ENCODE results near the gene CHCHD6.
A peak's percentile ranks its signal among the peaks of the same experiment; 100 is the strongest.

The CHCHD6 gene

GRCh38 chr3:126976906-126977305, 272.9 kb downstream of the CHCHD6 start:
- Mint-ChIP-seq H3K4me3 (no peak overlapping the region), H3K27ac (no peak overlapping the region), H3K36me3 (ENCODE audit: low read depth) (peaks cover 4% of the 10 kb centered on the region), H3K27me3 (peaks cover 24% of the 10 kb centered on the region), H3K4me1 (ENCODE audit: low read depth) (peaks cover 13% of the 10 kb centered on the region), H3K9me3 (peaks cover 11% of the 10 kb centered on the region)
- DNase-seq = no peak

DNA sequence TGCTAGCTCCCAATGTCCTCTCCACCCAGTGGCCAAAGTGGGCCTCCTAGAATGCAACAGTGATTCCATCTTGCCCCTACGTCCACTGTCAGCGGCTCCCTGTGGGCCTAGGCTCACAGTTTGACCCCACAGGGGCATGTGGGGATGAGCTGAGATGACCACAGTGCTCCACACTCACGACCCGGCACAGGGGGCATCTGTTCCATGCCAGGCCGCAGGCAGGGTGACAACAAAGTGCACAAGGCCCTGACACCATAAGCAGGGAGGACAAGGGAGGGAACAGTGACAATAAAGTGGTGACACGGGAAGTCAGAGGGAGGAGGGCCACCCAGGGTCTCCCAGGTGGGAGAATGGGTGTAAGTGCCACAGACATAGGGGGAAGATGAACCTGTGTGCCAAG, 273.8 kb downstream of the CHCHD6 start:
- Mint-ChIP-seq H3K27me3 (peaks cover 24% of the 10 kb centered on the region), H3K4me3 (no peak overlapping the region)
- DNase-seq = no peak

GRCh38 chr3:126978291-126978690, 274.3 kb downstream of the CHCHD6 start:
- Mint-ChIP-seq H3K36me3 (ENCODE audit: low read depth) (peaks cover 4% of the 10 kb centered on the region), H3K4me1 (ENCODE audit: low read depth) (peaks cover 17% of the 10 kb centered on the region), H3K4me3 (no peak overlapping the region), H3K9me3 (peaks cover 11% of the 10 kb centered on the region), H3K27me3 (peaks cover 24% of the 10 kb centered on the region), H3K27ac (no peak overlapping the region)
- DNase-seq = no peak

More for the DNA sequence above, 273.8 kb downstream of the CHCHD6 start:
- peaks cover 17% of the 10 kb centered on the region for H3K4me1 Mint-ChIP-seq (ENCODE audit: low read depth)
- H3K27ac Mint-ChIP-seq = no peak overlapping the region
- H3K9me3 Mint-ChIP-seq = peaks cover 11% of the 10 kb centered on the region
- H3K36me3 Mint-ChIP-seq (ENCODE audit: low read depth) = peaks cover 4% of the 10 kb centered on the region

- DNase-seq = no peak
- no peak overlapping the region for H3K4me3 Mint-ChIP-seq
- H3K27me3 Mint-ChIP-seq = peaks cover 24% of the 10 kb centered on the region
- H3K36me3 Mint-ChIP-seq (ENCODE audit: low read depth) = peaks cover 4% of the 10 kb centered on the region
- peaks cover 10% of the 10 kb centered on the region for H3K9me3 Mint-ChIP-seq
- no peak overlapping the region for H3K27ac Mint-ChIP-seq
- peaks cover 17% of the 10 kb centered on the region for H3K4me1 Mint-ChIP-seq (ENCODE audit: low read depth)
These were observed 275.1 kb downstream of the CHCHD6 start for GRCh38 chr3:126979046-126979628.

- DNase-seq = no peak
- Mint-ChIP-seq H3K27ac (no peak overlapping the region), H3K4me1 (ENCODE audit: low read depth) (peaks cover 19% of the 10 kb centered on the region), H3K9me3 (no peaks in the 10 kb centered on the region), H3K27me3 (peaks cover 24% of the 10 kb centered on the region), H3K4me3 (no peak overlapping the region), H3K36me3 (ENCODE audit: low read depth) (no peaks in the 10 kb centered on the region)
These were observed 276.3 kb downstream of the CHCHD6 start for GRCh38 chr3:126980266-126980811.

- peaks cover 19% of the 10 kb centered on the region for H3K4me1 Mint-ChIP-seq (ENCODE audit: low read depth)
- peak overlapping the region; percentile 78 for H3K4me3 Mint-ChIP-seq
- H3K27ac Mint-ChIP-seq = peak overlapping the region; percentile 90
- H3K9me3 Mint-ChIP-seq = no peaks in the 10 kb centered on the region
- no peak for DNase-seq
- no peaks in the 10 kb centered on the region for H3K36me3 Mint-ChIP-seq (ENCODE audit: low read depth)
- peaks cover 19% of the 10 kb centered on the region for H3K27me3 Mint-ChIP-seq
These were observed 278.1 kb downstream of the CHCHD6 start for GRCh38 chr3:126982126-126982470.

DNA sequence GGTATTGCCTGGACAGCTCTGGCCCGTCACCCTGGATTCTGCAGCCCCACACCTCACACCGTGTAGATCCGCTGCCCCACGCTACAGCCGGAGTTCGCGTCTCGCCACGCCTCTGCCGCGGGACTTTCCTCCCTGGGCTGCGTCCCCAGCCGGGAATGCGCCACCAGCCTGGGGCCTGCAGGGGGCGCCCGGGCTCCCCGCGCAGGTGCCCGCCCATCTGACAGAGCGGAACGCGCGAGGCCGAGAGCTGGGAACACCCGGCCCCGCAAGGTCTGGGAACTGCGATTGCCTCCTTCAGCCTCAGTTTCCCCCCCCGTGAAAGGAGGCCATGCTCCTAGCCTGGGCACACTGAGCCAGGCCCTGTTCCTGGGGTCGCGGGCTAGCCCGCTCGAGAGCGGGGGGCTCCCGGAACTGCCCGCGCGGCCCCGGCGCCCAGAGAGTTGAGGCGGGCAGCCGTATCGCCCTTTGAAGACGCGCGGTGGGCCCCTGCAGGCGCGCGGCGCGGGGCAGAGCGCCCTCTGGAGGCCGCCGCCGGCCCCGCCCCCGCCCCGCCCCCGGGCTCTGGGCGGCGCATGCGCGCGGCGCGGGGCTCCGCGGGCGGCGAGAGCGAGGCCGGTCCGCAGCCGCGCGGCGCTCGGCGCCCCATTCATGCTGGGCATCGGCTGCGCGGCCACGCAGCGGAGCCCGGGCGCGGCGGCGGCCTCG, 278.6 kb downstream of the CHCHD6 start, which contains the start of gene PLXNA1:
Gene PLXNA1, plus strand, starts transcription at position 645 of the 705 bp plus-strand sequence. CDS start 5,479 bp downstream, outside the sequence.
- Mint-ChIP-seq H3K4me3 (peak within 1 kb of the TSS; percentile 78), H3K27ac (peak within 1 kb of the TSS; percentile 90), H3K27me3 (peaks cover 16% of the 10 kb centered on the region), H3K36me3 (ENCODE audit: low read depth) (no peaks in the 10 kb centered on the region), H3K9me3 (no peaks in the 10 kb centered on the region), H3K4me1 (ENCODE audit: low read depth) (peaks cover 19% of the 10 kb centered on the region)
- DNase-seq = peak; percentile 94

GRCh38 chr3:126983276-126983652, 279.2 kb downstream of the CHCHD6 start:
- H3K36me3 Mint-ChIP-seq (ENCODE audit: low read depth) = no peaks in the 10 kb centered on the region
- H3K27me3 Mint-ChIP-seq = peaks cover 11% of the 10 kb centered on the region
- H3K4me1 Mint-ChIP-seq (ENCODE audit: low read depth) = peaks cover 19% of the 10 kb centered on the region
- DNase-seq = no peak
- H3K9me3 Mint-ChIP-seq = no peaks in the 10 kb centered on the region
- no peak overlapping the region for H3K4me3 Mint-ChIP-seq
- no peak overlapping the region for H3K27ac Mint-ChIP-seq

DNA sequence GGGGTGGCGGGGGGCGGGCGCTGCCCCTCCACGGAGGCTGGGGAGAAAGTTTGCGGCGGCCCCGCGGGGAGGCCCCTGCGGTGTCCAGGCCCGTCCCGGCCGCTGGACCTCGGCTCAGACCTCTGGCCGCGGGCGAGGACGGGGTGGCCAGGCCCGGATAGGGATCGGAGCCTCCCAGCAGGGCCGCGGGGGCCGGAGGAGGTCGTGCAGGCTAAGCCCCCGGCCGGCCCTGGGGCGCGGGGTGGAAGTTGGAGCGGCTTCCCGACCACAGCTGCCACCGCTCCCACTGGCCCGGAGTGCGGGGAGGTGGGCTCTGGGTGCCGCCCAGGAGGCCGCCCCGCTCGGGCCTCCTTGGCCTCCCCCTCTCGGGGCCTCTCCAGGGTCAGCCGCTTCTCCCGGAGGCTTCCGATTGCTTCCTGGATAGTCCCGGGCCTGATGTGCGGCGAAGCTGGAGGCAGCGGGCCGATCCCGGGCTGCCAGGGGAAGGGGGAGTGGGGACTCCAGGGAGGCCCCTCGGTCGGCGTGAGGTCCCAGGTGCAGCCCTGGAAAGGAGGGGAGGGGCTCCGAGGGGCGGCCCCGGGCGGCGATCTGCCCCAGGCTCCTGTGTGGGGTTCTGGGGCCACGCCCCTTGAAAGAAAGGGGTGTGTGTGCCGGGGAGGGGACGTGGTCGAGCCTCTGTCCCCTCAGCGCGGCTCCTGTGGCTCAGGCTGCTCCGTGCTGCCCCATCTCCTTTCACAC, 279.8 kb downstream of the CHCHD6 start:
- Mint-ChIP-seq H3K4me1 (ENCODE audit: low read depth) (peaks cover 19% of the 10 kb centered on the region), H3K36me3 (ENCODE audit: low read depth) (peaks cover 3% of the 10 kb centered on the region), H3K4me3 (peak overlapping the region; percentile 63), H3K27ac (no peak overlapping the region), H3K27me3 (peaks cover 6% of the 10 kb centered on the region), H3K9me3 (no peaks in the 10 kb centered on the region)
- DNase-seq = peak; percentile 66

DNA sequence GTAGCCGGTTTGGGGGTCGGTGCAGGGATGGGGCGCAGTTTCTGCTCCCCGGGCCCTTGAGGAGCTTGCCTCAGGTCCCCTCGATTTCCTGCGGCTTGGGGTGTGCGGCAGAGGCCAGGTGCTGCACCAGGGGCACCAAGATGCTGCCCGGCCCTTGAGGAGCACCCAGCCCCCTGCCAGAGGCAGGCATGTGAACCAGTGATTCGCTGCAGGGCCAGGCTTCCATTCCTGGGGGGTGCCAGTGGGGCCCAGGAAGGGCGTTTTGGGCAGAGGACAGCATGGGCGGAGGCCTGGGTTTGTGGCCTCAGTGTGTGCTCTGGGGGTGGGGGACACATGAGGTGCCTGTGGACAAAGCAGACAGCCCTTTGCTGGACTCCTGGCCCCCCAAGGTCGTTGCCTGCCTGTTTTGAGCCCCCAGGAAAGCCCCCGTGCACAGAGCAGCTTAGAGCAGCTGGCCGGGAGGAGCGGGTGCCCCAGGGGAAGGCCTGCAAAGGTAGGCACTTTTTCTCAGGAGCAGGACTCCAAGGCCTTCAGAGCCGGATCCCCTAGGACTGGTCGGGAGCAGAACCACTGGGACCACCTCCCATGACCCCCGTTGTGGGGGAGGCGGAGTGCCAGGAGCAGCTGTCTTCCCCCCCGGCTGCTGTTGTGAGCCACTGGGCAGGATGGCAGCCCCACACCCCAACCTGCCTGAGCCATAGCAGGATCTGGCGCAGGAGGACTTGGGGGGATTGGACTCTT, 280.5 kb downstream of the CHCHD6 start:
- Mint-ChIP-seq H3K4me3 (peak overlapping the region; percentile 63), H3K27ac (no peak overlapping the region)

GRCh38 chr3:126985132-126985985, 281.3 kb downstream of the CHCHD6 start:
- peaks cover 14% of the 10 kb centered on the region for H3K4me1 Mint-ChIP-seq (ENCODE audit: low read depth)
- H3K36me3 Mint-ChIP-seq (ENCODE audit: low read depth) = peaks cover 13% of the 10 kb centered on the region
- no peak overlapping the region for H3K4me3 Mint-ChIP-seq
- H3K27ac Mint-ChIP-seq = no peak overlapping the region
- no peaks in the 10 kb centered on the region for H3K9me3 Mint-ChIP-seq
- H3K27me3 Mint-ChIP-seq = peaks cover under 1% of the 10 kb centered on the region
- no peak for DNase-seq

More for the DNA sequence above, 280.5 kb downstream of the CHCHD6 start:
- no peak for DNase-seq
- Mint-ChIP-seq H3K9me3 (no peaks in the 10 kb centered on the region), H3K27me3 (peaks cover 6% of the 10 kb centered on the region), H3K4me1 (ENCODE audit: low read depth) (peaks cover 14% of the 10 kb centered on the region), H3K36me3 (ENCODE audit: low read depth) (peaks cover 11% of the 10 kb centered on the region)

- no peak overlapping the region for H3K27ac Mint-ChIP-seq
- H3K27me3 Mint-ChIP-seq = no peaks in the 10 kb centered on the region
- no peaks in the 10 kb centered on the region for H3K9me3 Mint-ChIP-seq
- H3K36me3 Mint-ChIP-seq (ENCODE audit: low read depth) = peaks cover 18% of the 10 kb centered on the region
- H3K4me3 Mint-ChIP-seq = no peak overlapping the region
- H3K4me1 Mint-ChIP-seq (ENCODE audit: low read depth) = peaks cover 14% of the 10 kb centered on the region
- DNase-seq = no peak
These were observed 282.0 kb downstream of the CHCHD6 start for GRCh38 chr3:126986001-126986400.

DNA sequence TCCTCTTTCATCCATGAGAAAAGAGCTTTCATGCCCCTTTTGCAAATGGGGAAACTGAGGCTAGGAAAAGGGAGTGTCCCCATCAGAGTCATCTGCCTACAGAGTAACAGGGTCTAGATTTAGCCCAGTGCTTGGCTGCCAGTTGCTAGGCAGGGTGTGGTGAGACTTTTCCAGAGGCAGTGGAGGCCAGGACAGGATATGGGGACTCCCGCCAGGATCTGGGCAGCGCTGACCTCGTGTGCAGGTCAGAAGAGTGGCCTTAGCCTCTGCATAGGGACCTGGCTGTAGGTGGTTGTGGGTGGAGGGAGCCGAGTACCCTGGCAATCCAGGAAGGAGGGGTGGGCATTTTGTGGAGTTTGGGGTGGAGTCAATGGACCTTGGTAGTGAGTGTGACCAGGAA, 283.1 kb downstream of the CHCHD6 start:
- no peaks in the 10 kb centered on the region for H3K27me3 Mint-ChIP-seq
- H3K36me3 Mint-ChIP-seq (ENCODE audit: low read depth) = peaks cover 22% of the 10 kb centered on the region
- no peak overlapping the region for H3K4me3 Mint-ChIP-seq
- DNase-seq = no peak
- H3K27ac Mint-ChIP-seq = peak overlapping the region; percentile 22
- H3K4me1 Mint-ChIP-seq (ENCODE audit: low read depth) = peaks cover 5% of the 10 kb centered on the region
- no peaks in the 10 kb centered on the region for H3K9me3 Mint-ChIP-seq

Data from activated T-cell treated with anti-CD3 and anti-CD28 coated beads, Interleukin-2, amount 50 U/mL, for 24 hours (primary cell).